ENCODE measurements around the gene CCNL2.
"Not testable (repeated sequence)": the region's sequence is repeated elsewhere in the genome, so short reads cannot be mapped to it uniquely, and the experiment has no call there.

The CCNL2 gene

GRCh38 chr1:1370771-1371300 is 28.3 kb downstream of the CCNL2 start:
- no peak for DNase-seq

- not testable (repeated sequence) for DNase-seq
Measured at GRCh38 chr1:1370094-1370493, 29.0 kb downstream of the CCNL2 start.

DNA sequence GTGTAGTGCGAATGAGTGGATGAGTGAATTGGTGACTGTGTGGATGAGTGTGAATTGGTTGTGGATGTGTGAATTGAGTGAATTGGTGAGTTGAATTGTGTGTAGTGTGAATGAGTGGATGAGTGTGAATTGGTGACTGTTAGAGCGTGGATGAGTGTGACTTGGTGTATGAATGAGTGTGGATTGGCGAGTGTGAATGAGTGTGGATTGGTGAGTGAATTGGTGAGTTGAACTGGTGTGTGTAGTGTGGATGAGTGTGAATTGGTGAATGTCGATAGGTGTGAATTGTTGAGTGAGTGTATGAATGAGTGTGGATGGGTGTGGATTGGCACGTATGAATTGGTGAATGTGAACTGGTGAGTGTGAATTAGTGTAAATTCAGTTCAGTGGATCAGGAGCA is 31.8 kb downstream of the CCNL2 start:
- no peak for DNase-seq

DNA sequence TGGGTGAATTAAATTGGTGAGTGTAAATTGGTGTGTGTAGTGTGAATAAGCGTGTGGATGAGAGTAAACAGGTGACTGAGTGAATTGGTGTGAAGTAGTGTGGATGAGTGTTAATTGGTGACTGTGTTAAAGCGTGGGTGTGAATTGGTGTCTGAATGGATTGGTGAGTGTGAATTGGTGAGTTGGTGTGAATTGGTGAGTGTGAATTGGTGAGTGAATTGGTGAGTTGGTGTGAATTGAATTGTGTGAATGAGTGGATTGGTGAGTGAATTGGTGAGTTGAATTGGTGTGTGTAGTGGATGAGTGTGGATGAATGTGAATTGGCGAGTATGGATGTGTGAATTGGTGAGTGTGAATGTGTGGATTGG is 32.5 kb downstream of the CCNL2 start:
- DNase-seq, result no peak

GRCh38 chr1:1365875-1366698 is 33.0 kb downstream of the CCNL2 start:
- no peak for DNase-seq

- DNase-seq, result no peak
Measured at GRCh38 chr1:1364266-1364665, 34.9 kb downstream of the CCNL2 start.

DNA sequence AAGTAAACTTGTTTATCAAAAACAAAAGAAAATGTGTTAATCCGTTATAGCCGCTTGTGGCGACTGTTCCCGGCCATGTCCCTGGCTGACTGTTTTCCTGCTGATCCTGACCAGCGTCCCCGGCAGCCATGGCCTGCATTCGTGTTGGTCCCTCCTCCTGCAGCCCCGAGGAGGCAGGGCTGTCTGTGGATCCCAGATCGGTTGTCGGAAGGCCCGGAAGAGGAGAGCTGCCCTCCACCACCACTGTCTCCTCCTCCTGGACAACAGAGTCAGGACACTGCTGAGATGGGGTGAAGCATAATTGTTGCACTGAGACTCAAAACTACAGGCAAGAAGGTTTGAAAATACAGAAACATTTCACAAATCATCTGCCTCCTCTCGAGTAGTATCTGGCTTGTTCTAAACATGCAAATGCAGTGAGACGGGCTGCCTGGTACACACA is 37.1 kb downstream of the CCNL2 start:
- DNase-seq, result no peak

DNA sequence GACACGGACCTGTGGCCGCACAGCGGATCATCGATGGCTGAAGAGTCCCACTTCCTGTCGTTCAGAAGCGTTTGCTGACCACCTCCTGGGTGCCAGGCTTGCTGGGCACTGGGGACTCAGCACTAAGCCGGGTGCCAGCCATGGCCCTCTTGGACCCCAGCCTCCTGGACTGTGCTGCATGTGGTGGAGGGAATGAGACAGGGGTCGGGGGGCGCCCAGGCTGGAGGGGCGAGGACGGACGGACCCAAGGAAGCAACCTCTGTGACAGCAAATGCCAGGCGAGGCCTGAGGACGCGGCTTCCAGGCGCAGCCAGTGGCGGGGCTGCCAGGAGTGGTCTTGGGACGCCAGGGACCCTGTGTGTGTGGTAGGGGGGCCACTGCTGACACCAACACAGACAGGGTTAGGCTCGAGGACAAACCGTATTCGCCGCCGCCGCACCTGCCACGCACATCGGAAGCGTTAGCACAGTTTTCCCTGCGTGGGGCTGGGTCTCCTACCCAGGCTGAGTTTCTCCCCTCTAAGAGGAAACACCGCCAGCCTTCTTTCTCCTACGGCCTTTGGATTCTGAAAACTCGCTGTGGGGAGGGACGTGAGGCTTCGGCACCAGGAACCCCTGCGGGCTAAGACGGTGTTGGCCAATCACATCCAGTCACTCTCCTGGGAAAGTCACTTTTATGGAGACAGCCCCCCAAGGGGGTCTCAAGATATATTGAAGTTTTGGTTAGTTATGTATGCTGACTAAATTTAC is 37.7 kb downstream of the CCNL2 start:
- no peak for DNase-seq

- DNase-seq, result no peak
Measured at GRCh38 chr1:1360506-1361169, 38.5 kb downstream of the CCNL2 start.

DNA sequence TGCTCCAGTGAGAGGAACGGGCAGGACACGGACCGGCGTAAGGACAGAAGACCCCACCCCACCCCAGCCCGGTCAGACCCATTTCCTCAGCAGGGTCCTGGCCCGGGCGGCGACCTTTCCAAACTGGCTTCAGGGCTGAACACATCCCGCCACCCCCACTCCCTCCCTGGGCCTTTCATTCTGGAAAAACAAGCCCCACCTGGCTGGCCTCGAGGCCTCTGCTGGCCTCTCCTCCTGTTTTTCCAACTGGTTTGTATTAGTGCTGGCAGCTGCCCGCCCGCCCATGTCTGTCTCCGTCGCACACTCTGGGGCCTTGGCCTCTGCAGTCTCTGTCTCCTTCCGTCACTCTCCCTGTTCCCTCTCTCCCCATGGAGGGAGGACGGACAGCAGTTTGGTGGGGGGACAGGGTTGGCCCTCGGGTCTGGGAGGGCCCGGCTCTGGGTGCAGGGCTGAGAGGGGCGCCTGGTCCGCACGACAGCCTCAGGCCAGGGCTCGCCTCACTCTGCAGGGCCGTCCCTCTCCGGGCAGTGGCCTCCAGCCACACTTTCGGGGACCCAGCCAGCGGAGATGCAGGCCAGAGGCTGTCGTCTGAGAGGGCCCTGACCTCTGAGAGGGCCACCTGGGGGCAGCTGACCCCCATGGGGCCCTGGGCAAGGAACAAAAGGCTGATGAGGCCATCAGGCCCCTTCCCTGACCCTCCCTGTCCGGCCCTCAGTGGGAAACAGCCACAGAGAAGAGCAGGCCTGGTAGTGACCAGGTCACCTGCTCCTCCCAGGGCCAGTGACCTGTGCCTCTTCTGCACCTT is 39.3 kb downstream of the CCNL2 start:
- DNase-seq, result no peak

- no peak for DNase-seq
Measured at GRCh38 chr1:1359308-1359663, 39.8 kb downstream of the CCNL2 start.

- DNase-seq, result no peak
Measured at GRCh38 chr1:1358433-1359271, 40.5 kb downstream of the CCNL2 start, which contains the start of gene MXRA8. Gene MXRA8 (minus strand): TSS chr1:1358555. CDS start chr1:1358504, 51 bp downstream.

GRCh38 chr1:1357871-1358432 is 41.2 kb downstream of the CCNL2 start:
- no peak for DNase-seq

- no peak for DNase-seq
Measured at GRCh38 chr1:1356796-1357401, 42.2 kb downstream of the CCNL2 start.

GRCh38 chr1:1356166-1356795 is 42.9 kb downstream of the CCNL2 start:
- DNase-seq, result no peak

- DNase-seq, result peak; percentile 24
Measured at GRCh38 chr1:1355416-1355815, 43.7 kb downstream of the CCNL2 start.

- no peak for DNase-seq
Measured at GRCh38 chr1:1354271-1355247, 44.6 kb downstream of the CCNL2 start.

GRCh38 chr1:1353389-1354151 is 45.6 kb downstream of the CCNL2 start:
- DNase-seq, result no peak
